ENCODE results near the gene TCOF1. TPM values are rescaled to one million over a fixed set of nuclear protein-coding genes. Genes with fewer than 3 reads are reported as not detected.

Gene TCOF1
- total and polyA plus RNA-seq, 2 donors (not counting 3 experiments of a cell fraction or from before 2014, with no cell fraction given) = 11.2 to 52.0 TPM

DNA sequence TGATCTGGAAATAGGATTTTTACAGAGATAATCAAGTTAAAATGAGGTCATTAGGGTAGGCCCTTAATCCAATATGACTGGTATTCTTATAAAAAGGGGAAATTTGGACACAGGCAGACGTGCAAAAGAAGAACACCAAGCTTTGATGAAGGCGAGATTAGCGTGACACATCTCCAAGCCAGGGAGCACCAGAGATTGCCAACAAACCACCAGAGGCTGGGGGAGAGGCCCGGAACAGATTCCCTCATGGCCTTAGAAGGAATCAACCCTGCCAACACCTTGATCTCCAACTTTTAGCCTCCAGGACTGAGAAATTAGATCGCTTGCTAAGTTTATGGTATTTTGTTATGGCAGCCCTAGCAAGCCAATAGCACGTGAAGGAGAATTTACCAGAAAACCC lies 44.0 kb upstream of the TCOF1 start:
- POLR2A ChIA-PET = interaction anchor here (0.8 kb wide), 1 partner anchor 14 kb away, joined by 6 read pairs; no protein-coding TSS in a partner anchor
- no peak for FAIRE-seq
- dilution Hi-C loops (cut with MboI; ENCODE audit: extremely low pct_ligation_motif_present, low sequenced_read_pairs) = no loop called here
- Histone ChIP-seq H3K9me1 (replicated peaks; ENCODE audit: control insufficient read depth, extremely low read depth, insufficient read depth, low read length) (no peaks in the 10 kb centered on the region), H3K4me2 (ENCODE audit: insufficient read depth, low read length) (no peak overlapping the region), H3K36me3 (ENCODE audit: control insufficient read depth in 2 of 2, extremely low read depth in 1 of 2, insufficient read depth in 2 of 2, low read length in 2 of 2) (no peaks in the 10 kb centered on the region), H3K9ac (replicated peaks; ENCODE audit: extremely low read depth, insufficient read depth, low read length) (no peak overlapping the region), H3K79me2 (ENCODE audit: control insufficient read depth, insufficient read depth, low read length) (no peaks in the 10 kb centered on the region), H3K27me3 (ENCODE audit: control insufficient read depth in 2 of 2, insufficient read depth in 2 of 2, low read length in 2 of 2) (peaks cover 0 to 9% of the 10 kb centered on the region in 2 experiments), H3K9me3 (replicated peaks; ENCODE audit: control insufficient read depth, insufficient read depth, low read length) (no peaks in the 10 kb centered on the region), H4K20me1 (replicated peaks; ENCODE audit: control insufficient read depth, extremely low read depth, insufficient read depth, low read length) (no peaks in the 10 kb centered on the region), H2AFZ (ENCODE audit: low read depth, low read length) (no peak overlapping the region), H3K4me3 (replicated peaks in 1 of 3; ENCODE audit: insufficient read depth in 1 of 3, low read depth in 1 of 3, low read length in 3 of 3) (no peak overlapping the region), H3K4me1 (ENCODE audit: control insufficient read depth, extremely low read depth, insufficient read depth, low read length) (peaks cover 13% of the 10 kb centered on the region), H3K27ac (ENCODE audit: insufficient read depth, low read depth, low read length) (no peak overlapping the region)
- TF ChIP-seq FOS (IDR thresholded peaks at IDR 0.05; ENCODE audit: borderline replicate concordance, insufficient read depth, low read length) (no peak), MAX (IDR thresholded peaks at IDR 0.05; ENCODE audit: insufficient read depth, insufficient read length) (no peak), EZH2 (IDR thresholded peaks at IDR 0.05; ENCODE audit: borderline replicate concordance, low read depth, low read length, severe bottlenecking) (no peak), POLR2AphosphoS5 (IDR thresholded peaks at IDR 0.05; ENCODE audit: insufficient read depth, low read depth, low read length) (no peak), GATA2 (IDR thresholded peaks at IDR 0.05; ENCODE audit: insufficient read depth, insufficient read length, low read depth, low read length) (no peak), POLR2A (IDR thresholded peaks at IDR 0.05; ENCODE audit: low read depth, low read length) (no peak), CTCF (IDR thresholded peaks at IDR 0.05; ENCODE audit: extremely low read depth in 1 of 2, insufficient read depth in 1 of 2, low read depth in 1 of 2, low read length in 2 of 2) (no peak), MYC (IDR thresholded peaks at IDR 0.05; ENCODE audit: low read depth, low read length) (no peak), JUN (IDR thresholded peaks at IDR 0.05; ENCODE audit: borderline replicate concordance, insufficient read depth, insufficient read length, low read depth) (no peak)
- intact Hi-C loops (cut with micrococcal nuclease) = no loop called here
- CTCF ChIA-PET = no interaction called here
- BruUV-seq (replicated peaks) = no TSS peak
- no peak for DNase-seq (ENCODE audit: low read depth, low spot score)

Data from endothelial cell of umbilical vein (primary cell).